ENCODE data around the gene FGGY. TPM values are rescaled to one million over a fixed set of nuclear protein-coding genes. Genes with fewer than 3 reads are reported as not detected.

The FGGY gene
- total RNA-seq, 1 experiment from 2014 or later: 14.6 TPM

GRCh38 chr1:59767119-59767518 is 470.2 kb downstream of the FGGY start:
- H2BK5ac ChIP-seq (ENCODE audit: insufficient read length, low read length): no peak overlapping the region
- WGBS (ENCODE audit: extremely low coverage, insufficient read length, low lambda C conversion rate): no CpG with 5 or more reads among the region's 2 CpGs
- Mint-ChIP-seq H3K27ac (no peak overlapping the region), H3K4me1 (peaks cover 12 to 18% of the 10 kb centered on the region in 2 experiments), H3K9me3 (no peaks in the 10 kb centered on the region), H3K27me3 (ENCODE audit: low read depth) (no peaks in the 10 kb centered on the region; the same call in 1 of the 2 replicates), H3K4me3 (no peak overlapping the region), H3K36me3 (ENCODE audit: insufficient read depth in 1 of 3, low read depth in 3 of 3) (no peaks in the 10 kb centered on the region)
- no peak overlapping the region for H3K23ac ChIP-seq (ENCODE audit: insufficient read length, low read depth, low read length)
- H2BK120ac ChIP-seq (ENCODE audit: low read depth, low read length, poor library complexity, severe bottlenecking): no peak overlapping the region
- H2BK15ac ChIP-seq (ENCODE audit: low read depth, low read length): no peak overlapping the region
- H3K14ac ChIP-seq (ENCODE audit: insufficient read depth, low read length): no peak overlapping the region
- no peak overlapping the region for H2AFZ ChIP-seq (ENCODE audit: low read length)
- no peak overlapping the region for H2AK5ac ChIP-seq (ENCODE audit: insufficient read length, low read length)
- no peak overlapping the region for H4K5ac ChIP-seq (ENCODE audit: insufficient read length, low read depth, low read length)
- no peak overlapping the region for H4K8ac ChIP-seq (replicated peaks; ENCODE audit: insufficient read length, low read depth, low read length)
- DNase-seq: no peak
- H3K18ac ChIP-seq (ENCODE audit: insufficient read length, low read depth, low read length): no peak overlapping the region
- H3K79me2 ChIP-seq (ENCODE audit: insufficient read depth, low read length): no peaks in the 10 kb centered on the region
- H3K4me1 ChIP-seq (ENCODE audit: insufficient read depth, low read length): no peaks in the 10 kb centered on the region
- H3K27me3 ChIP-seq (ENCODE audit: insufficient read depth, low read length): no peaks in the 10 kb centered on the region
- no peak for TF ChIP-seq CTCF (conservative IDR thresholded peaks at IDR 0.05)
- H4K20me1 ChIP-seq (ENCODE audit: control insufficient read depth, insufficient read depth, insufficient read length): no peaks in the 10 kb centered on the region
- no peak overlapping the region for H3K9ac ChIP-seq (ENCODE audit: extremely low read depth, insufficient read length, low read length)
- no peak overlapping the region for H3K4me2 ChIP-seq (ENCODE audit: insufficient read depth, insufficient read length, low read length)
- no peaks in the 10 kb centered on the region for H3K23me2 ChIP-seq (ENCODE audit: insufficient read length, low read depth, low read length, poor library complexity, severe bottlenecking)
- H2BK12ac ChIP-seq (ENCODE audit: insufficient read length, low read depth, low read length): no peak overlapping the region
- no peak overlapping the region for H3K27ac ChIP-seq (ENCODE audit: insufficient read length, low read depth, low read length)
- no peak overlapping the region for H3K56ac ChIP-seq (ENCODE audit: insufficient read length, low read depth, low read length)
- no peak overlapping the region for H3T11ph ChIP-seq (ENCODE audit: low read length)
- H3K4ac ChIP-seq (ENCODE audit: low read depth, low read length): no peak overlapping the region
- H2BK20ac ChIP-seq (ENCODE audit: low read depth, low read length, poor library complexity, severe bottlenecking): no peak overlapping the region
- H3K9me3 ChIP-seq (ENCODE audit: control insufficient read depth, low read depth, low read length): no peaks in the 10 kb centered on the region
- no peaks in the 10 kb centered on the region for H3K79me1 ChIP-seq (ENCODE audit: insufficient read depth, low read depth, low read length, poor library complexity, severe bottlenecking)
- H4K91ac ChIP-seq (ENCODE audit: insufficient read length, low read depth, low read length): no peak overlapping the region
